Neural cell (in vitro differentiated cells): ENCODE measurements around the gene PRKG1.

Experiments used
- EP300 ChIP-seq: fragments of 450-650 bp; conservative IDR thresholded peaks from 2 replicates; pipeline ENCODE4 v1.6.1; 2014; ENCODE audit warnings: antibody characterized with exemption, mild to moderate bottlenecking, moderate library complexity; ENCODE audit not compliant: poor library complexity, severe bottlenecking
- EZH2 ChIP-seq: fragments of 200-600, 300-800 bp; shearing (Covaris generic), sonication (generic); IDR thresholded peaks from 2 replicates; pipeline ENCODE4 v1.6.1; 2014; ENCODE audit warnings: antibody characterized with exemption, low read length, borderline replicate concordance, mild to moderate bottlenecking; ENCODE audit not compliant: insufficient read depth, poor library complexity, severe bottlenecking
- MXI1 ChIP-seq: fragments of 450-650 bp; conservative IDR thresholded peaks from 2 replicates; pipeline ENCODE4 v1.6.1; 2014; ENCODE audit warnings: antibody characterized with exemption, mild to moderate bottlenecking; ENCODE audit not compliant: poor library complexity, severe bottlenecking
- POLR2AphosphoS5 ChIP-seq: IDR thresholded peaks from 2 replicates; pipeline ENCODE4 v1.6.1; 2012
- RAD21 ChIP-seq: fragments of 450-650 bp; conservative IDR thresholded peaks from 2 replicates; pipeline ENCODE4 v1.6.1; 2014; ENCODE audit warnings: antibody characterized with exemption, mild to moderate bottlenecking, moderate library complexity
- REST ChIP-seq: IDR thresholded peaks from 2 replicates; pipeline ENCODE4 v1.6.1; 2012; ENCODE audit warnings: borderline replicate concordance
- SMC3 ChIP-seq: fragments of 450-650 bp; conservative IDR thresholded peaks from 2 replicates; pipeline ENCODE4 v1.6.1; 2014; ENCODE audit warnings: antibody characterized with exemption, mild to moderate bottlenecking, moderate library complexity; ENCODE audit not compliant: poor library complexity
- TAF1 ChIP-seq: IDR thresholded peaks from 2 replicates; pipeline ENCODE4 v1.6.1; 2012; ENCODE audit warnings: low read depth
- TF ChIP-seq, protein P1 (sequence below): fragments of 450-650 bp; IDR thresholded peaks from 2 replicates; pipeline ENCODE4 v1.5.1; 2014; ENCODE audit warnings: antibody characterized with exemption, mild to moderate bottlenecking, moderate library complexity; ENCODE audit not compliant: poor library complexity, severe bottlenecking

- TF ChIP-seq EP300 (no peak), EZH2 (no peak), POLR2AphosphoS5 (no peak), TAF1 (no peak), REST (no peak), RAD21 (no peak), MXI1 (no peak), SMC3 (no peak)
- TF ChIP-seq, protein P1, sequence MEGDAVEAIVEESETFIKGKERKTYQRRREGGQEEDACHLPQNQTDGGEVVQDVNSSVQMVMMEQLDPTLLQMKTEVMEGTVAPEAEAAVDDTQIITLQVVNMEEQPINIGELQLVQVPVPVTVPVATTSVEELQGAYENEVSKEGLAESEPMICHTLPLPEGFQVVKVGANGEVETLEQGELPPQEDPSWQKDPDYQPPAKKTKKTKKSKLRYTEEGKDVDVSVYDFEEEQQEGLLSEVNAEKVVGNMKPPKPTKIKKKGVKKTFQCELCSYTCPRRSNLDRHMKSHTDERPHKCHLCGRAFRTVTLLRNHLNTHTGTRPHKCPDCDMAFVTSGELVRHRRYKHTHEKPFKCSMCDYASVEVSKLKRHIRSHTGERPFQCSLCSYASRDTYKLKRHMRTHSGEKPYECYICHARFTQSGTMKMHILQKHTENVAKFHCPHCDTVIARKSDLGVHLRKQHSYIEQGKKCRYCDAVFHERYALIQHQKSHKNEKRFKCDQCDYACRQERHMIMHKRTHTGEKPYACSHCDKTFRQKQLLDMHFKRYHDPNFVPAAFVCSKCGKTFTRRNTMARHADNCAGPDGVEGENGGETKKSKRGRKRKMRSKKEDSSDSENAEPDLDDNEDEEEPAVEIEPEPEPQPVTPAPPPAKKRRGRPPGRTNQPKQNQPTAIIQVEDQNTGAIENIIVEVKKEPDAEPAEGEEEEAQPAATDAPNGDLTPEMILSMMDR: no peak
These were observed 631.5 kb downstream of the PRKG1 start for GRCh38 chr10:51705774-51706173.
